OCI-LY1 (cell line): Measurements from ENCODE around the gene LZTR1.

Experiments used
- EZH2 ChIP-seq: fragments of 200-600 bp; sonication (generic), shearing (Covaris generic); IDR thresholded peaks from 2 replicates; pipeline ENCODE4 v1.8.0; 2017; ENCODE audit warnings: borderline replicate concordance, mixed run types, mild to moderate bottlenecking, antibody characterized with exemption, low read length, moderate library complexity, mixed read lengths
- TF ChIP-seq, protein P1 (sequence below): fragments of 200-600 bp; sonication (generic), shearing (Covaris generic); IDR thresholded peaks from 2 replicates; pipeline ENCODE4 v1.5.1; 2017; ENCODE audit warnings: mild to moderate bottlenecking, antibody characterized with exemption, low read length, moderate library complexity, mixed read lengths

DNA sequence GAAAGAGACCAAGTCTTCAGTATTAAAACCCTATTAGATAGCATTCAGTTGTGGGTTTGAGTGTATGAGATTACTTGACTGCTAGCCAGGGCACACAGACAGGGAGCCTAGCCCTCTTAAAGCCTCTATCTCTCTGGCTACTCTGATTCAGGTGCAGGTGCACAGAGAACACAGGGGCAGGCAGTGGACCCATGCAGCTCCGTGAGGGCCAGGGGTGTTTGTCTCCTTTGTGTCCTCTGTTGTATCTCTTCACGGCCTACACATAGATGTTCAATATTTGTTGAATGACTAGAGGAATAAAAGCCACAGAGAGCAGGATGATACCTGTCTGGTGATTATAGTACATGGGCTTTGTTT lies 36.5 kb upstream of the LZTR1 start:
- TF ChIP-seq, protein P1, sequence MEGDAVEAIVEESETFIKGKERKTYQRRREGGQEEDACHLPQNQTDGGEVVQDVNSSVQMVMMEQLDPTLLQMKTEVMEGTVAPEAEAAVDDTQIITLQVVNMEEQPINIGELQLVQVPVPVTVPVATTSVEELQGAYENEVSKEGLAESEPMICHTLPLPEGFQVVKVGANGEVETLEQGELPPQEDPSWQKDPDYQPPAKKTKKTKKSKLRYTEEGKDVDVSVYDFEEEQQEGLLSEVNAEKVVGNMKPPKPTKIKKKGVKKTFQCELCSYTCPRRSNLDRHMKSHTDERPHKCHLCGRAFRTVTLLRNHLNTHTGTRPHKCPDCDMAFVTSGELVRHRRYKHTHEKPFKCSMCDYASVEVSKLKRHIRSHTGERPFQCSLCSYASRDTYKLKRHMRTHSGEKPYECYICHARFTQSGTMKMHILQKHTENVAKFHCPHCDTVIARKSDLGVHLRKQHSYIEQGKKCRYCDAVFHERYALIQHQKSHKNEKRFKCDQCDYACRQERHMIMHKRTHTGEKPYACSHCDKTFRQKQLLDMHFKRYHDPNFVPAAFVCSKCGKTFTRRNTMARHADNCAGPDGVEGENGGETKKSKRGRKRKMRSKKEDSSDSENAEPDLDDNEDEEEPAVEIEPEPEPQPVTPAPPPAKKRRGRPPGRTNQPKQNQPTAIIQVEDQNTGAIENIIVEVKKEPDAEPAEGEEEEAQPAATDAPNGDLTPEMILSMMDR: no peak
- no peak for TF ChIP-seq EZH2
